GM12878 (cell line): ENCODE results near the gene PHF23. TPM values are rescaled to one million over a fixed set of nuclear protein-coding genes. Genes with fewer than 3 reads are reported as not detected.
A peak's percentile ranks its signal among the peaks of the same experiment; 100 is the strongest.

Experiments used
- BCL3 ChIP-seq: IDR thresholded peaks from 2 replicates; pipeline ENCODE4 v1.6.1; 2011; ENCODE audit warnings: borderline replicate concordance, low read depth, mild to moderate bottlenecking, moderate library complexity, low read length; ENCODE audit not compliant: insufficient read depth, poor library complexity, severe bottlenecking
- CREB1 ChIP-seq: IDR thresholded peaks from 2 replicates; pipeline ENCODE4 v1.6.1; 2012; ENCODE audit warnings: low read depth, mild to moderate bottlenecking, inconsistent platforms
- CTCF ChIP-seq, 3 experiments: IDR thresholded peaks in 2 of 3; conservative IDR thresholded peaks in 1 of 3; 2 replicates each; pipeline ENCODE4 v1.5.1; 2011; ENCODE audit warnings: low read depth in 3 of 3, low read length in 3 of 3, mild to moderate bottlenecking in 3 of 3, control low read depth in 2 of 3, moderate library complexity in 2 of 3, inconsistent platforms in 1 of 3, mixed read lengths in 1 of 3; ENCODE audit not compliant: control insufficient read depth in 2 of 3, insufficient read depth in 1 of 3; ENCODE audit errors: extremely low read depth in 1 of 3
- EZH2 ChIP-seq: IDR thresholded peaks from 2 replicates; pipeline ENCODE4 v1.6.1; 2012; ENCODE audit warnings: low read depth, mild to moderate bottlenecking, control low read depth, inconsistent platforms, low read length, borderline replicate concordance; ENCODE audit not compliant: control insufficient read depth
- MYC ChIP-seq: IDR thresholded peaks from 2 replicates; pipeline ENCODE4 v1.6.1; 2011; ENCODE audit warnings: mild to moderate bottlenecking, low read length, moderate library complexity, inconsistent platforms; ENCODE audit not compliant: insufficient read depth, insufficient replicate concordance, insufficient read length, severe bottlenecking
- PAX8 ChIP-seq: fragments of 450-650 bp; IDR thresholded peaks from 2 replicates; pipeline ENCODE4 v1.6.1; 2017; ENCODE audit warnings: mild to moderate bottlenecking, moderate library complexity
- POLR2AphosphoS2 ChIP-seq: IDR thresholded peaks from 2 replicates; pipeline ENCODE4 v1.6.1; 2011; ENCODE audit warnings: low read depth, mild to moderate bottlenecking, low read length, improper control_type of control experiment, moderate library complexity
- POU2F2 ChIP-seq: IDR thresholded peaks from 3 replicates; pipeline ENCODE4 v1.6.1; 2011; ENCODE audit warnings: low read depth, mild to moderate bottlenecking, low read length, borderline replicate concordance
- SIN3A ChIP-seq: IDR thresholded peaks from 2 replicates; pipeline ENCODE4 v1.6.1; 2012; ENCODE audit warnings: low read depth, low read length, improper control_type of control experiment
- SMAD5 ChIP-seq: IDR thresholded peaks from 2 replicates; pipeline ENCODE4 v1.6.1; 2016; ENCODE audit warnings: antibody characterized with exemption, low read depth
- ZNF592 ChIP-seq: fragments of 450-650 bp; IDR thresholded peaks from 2 replicates; pipeline ENCODE4 v1.6.1; 2017; ENCODE audit warnings: mild to moderate bottlenecking, moderate library complexity
- polyA plus RNA-seq, 11 experiments: library from polyadenylated mRNA; depleted of rRNA in 4 of 11; unstranded in 6 of 11; stranded (reverse) in 5 of 11; fragments of >200 nt; fragmentation: Nextera tagmentation in 4 of 11; fragmentation: Illumina TruSeq in 1 of 11; extraction: Ambion mirVana in 4 of 11; extraction: Trizol in 1 of 11; gene quantifications; 1 replicate in 1 of 11; 2 replicates in 10 of 11; pipeline versions ENCODE4 v1.2.1 to v1.2.3, GENCODE V29; 2011 to 2016; ENCODE audit warnings: inconsistent platforms in 2 of 11, missing spikeins in 2 of 11, low read depth in 1 of 11
- total RNA-seq, 4 experiments: library from RNA; depleted of rRNA in 3 of 4; stranded (reverse); fragments of >200 nt in 3 of 4; fragmentation: Illumina TruSeq in 1 of 4; extraction: Trizol in 1 of 4; gene quantifications; 2 replicates each; pipeline versions ENCODE4 v1.2.1 to v1.2.3, GENCODE V29; 2013 to 2021
- TF ChIP-seq, protein P1 (sequence below): fragments of 450-650 bp; IDR thresholded peaks from 2 replicates; pipeline ENCODE4 v1.6.1; 2014; ENCODE audit warnings: mild to moderate bottlenecking
- TF ChIP-seq, protein P2 (sequence below): fragments of 450-650 bp; IDR thresholded peaks from 2 replicates; pipeline ENCODE4 v1.6.1; 2016; ENCODE audit warnings: mild to moderate bottlenecking
- TF ChIP-seq, protein P3 (sequence below): fragments of 450-650 bp; IDR thresholded peaks from 2 replicates; pipeline ENCODE4 v1.6.1; 2018; ENCODE audit warnings: borderline replicate concordance, mild to moderate bottlenecking; ENCODE audit not compliant: partially characterized antibody

Gene PHF23
- total and polyA plus RNA-seq, 10 of the 15 experiments (the other 5 are each of a cell fraction or from before 2014, with no cell fraction given), result 8.2 to 84.8 (median 32.6) TPM

DNA sequence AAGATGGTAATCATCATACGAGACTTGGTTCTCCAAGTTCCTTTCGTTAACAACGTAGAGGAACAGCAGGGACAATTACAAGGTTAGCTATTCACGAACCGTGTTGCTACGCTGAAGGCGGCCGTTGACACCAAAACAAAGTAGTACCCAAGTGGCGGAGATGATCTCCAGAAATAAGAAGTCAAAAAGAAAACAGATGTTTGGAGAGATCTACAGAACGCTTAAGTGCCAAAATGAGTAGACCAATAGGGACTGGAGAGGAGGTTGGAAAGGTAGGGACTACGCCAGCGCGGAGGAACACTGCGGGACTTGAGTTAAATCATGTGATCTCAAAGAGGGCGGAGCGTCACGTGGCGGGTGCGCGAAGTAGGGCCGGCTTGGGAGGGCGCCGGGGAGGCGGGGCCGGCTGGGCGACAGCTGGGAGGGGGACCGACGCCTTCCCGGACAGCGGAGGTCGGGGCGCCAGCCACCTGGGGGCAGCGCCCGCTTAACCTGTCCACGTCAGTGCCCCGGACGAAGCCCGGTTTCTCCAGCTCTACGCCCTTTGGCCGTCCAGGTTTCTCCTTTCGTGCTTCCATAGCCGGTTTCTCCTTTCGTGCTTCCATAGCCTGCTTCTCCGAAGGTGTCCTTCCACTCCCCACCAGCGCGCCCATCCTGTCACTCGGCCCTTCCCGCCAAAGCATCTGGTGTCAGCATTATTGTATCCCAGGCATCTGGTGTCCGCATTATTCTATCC, 3.6 kb upstream of the PHF23 start (continued):
- TF ChIP-seq CTCF (IDR thresholded peaks at IDR 0.05 in 2 of 3, conservative IDR thresholded peaks at IDR 0.05 in 1 of 3; ENCODE audit: control insufficient read depth in 2 of 3, extremely low read depth in 1 of 3, insufficient read depth in 1 of 3, low read depth in 3 of 3, low read length in 3 of 3) (peak in 1 of 3 experiments; percentile 10; a peak in 1 of 6 replicates), CREB1 (peak; percentile 86), SIN3A (peak; percentile 97), POLR2AphosphoS2 (peak; percentile 97), SMAD5 (no peak), PAX8 (peak; percentile 74; the same call in 1 of the 2 replicates), BCL3 (peak; percentile 95), EZH2 (no peak), POU2F2 (peak; percentile 76; the same call in 2 of the 3 replicates), ZNF592 (no peak), MYC (peak; percentile 65)
- TF ChIP-seq, protein P1, sequence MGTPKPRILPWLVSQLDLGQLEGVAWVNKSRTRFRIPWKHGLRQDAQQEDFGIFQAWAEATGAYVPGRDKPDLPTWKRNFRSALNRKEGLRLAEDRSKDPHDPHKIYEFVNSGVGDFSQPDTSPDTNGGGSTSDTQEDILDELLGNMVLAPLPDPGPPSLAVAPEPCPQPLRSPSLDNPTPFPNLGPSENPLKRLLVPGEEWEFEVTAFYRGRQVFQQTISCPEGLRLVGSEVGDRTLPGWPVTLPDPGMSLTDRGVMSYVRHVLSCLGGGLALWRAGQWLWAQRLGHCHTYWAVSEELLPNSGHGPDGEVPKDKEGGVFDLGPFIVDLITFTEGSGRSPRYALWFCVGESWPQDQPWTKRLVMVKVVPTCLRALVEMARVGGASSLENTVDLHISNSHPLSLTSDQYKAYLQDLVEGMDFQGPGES, result no peak
- TF ChIP-seq, protein P2, sequence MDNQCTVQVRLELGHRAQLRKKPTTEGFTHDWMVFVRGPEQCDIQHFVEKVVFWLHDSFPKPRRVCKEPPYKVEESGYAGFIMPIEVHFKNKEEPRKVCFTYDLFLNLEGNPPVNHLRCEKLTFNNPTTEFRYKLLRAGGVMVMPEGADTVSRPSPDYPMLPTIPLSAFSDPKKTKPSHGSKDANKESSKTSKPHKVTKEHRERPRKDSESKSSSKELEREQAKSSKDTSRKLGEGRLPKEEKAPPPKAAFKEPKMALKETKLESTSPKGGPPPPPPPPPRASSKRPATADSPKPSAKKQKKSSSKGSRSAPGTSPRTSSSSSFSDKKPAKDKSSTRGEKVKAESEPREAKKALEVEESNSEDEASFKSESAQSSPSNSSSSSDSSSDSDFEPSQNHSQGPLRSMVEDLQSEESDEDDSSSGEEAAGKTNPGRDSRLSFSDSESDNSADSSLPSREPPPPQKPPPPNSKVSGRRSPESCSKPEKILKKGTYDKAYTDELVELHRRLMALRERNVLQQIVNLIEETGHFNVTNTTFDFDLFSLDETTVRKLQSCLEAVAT, result peak; percentile 91
- TF ChIP-seq, protein P3, sequence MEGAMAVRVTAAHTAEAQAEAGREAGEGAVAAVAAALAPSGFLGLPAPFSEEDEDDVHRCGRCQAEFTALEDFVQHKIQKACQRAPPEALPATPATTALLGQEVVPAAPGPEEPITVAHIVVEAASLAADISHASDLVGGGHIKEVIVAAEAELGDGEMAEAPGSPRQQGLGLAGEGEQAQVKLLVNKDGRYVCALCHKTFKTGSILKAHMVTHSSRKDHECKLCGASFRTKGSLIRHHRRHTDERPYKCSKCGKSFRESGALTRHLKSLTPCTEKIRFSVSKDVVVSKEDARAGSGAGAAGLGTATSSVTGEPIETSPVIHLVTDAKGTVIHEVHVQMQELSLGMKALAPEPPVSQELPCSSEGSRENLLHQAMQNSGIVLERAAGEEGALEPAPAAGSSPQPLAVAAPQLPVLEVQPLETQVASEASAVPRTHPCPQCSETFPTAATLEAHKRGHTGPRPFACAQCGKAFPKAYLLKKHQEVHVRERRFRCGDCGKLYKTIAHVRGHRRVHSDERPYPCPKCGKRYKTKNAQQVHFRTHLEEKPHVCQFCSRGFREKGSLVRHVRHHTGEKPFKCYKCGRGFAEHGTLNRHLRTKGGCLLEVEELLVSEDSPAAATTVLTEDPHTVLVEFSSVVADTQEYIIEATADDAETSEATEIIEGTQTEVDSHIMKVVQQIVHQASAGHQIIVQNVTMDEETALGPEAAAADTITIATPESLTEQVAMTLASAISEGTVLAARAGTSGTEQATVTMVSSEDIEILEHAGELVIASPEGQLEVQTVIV, result peak; percentile 70
